ENCODE data around the gene PDX1.
A peak's percentile ranks its signal among the peaks of the same experiment; 100 is the strongest.

Gene PDX1

GRCh38 chr13:27922883-27923612 lies 3.2 kb downstream of the PDX1 start:
- no peak for DNase-seq (ENCODE audit: low spot score)

GRCh38 chr13:27923794-27924528 lies 4.2 kb downstream of the PDX1 start:
- no peak for DNase-seq (ENCODE audit: low spot score)

DNA sequence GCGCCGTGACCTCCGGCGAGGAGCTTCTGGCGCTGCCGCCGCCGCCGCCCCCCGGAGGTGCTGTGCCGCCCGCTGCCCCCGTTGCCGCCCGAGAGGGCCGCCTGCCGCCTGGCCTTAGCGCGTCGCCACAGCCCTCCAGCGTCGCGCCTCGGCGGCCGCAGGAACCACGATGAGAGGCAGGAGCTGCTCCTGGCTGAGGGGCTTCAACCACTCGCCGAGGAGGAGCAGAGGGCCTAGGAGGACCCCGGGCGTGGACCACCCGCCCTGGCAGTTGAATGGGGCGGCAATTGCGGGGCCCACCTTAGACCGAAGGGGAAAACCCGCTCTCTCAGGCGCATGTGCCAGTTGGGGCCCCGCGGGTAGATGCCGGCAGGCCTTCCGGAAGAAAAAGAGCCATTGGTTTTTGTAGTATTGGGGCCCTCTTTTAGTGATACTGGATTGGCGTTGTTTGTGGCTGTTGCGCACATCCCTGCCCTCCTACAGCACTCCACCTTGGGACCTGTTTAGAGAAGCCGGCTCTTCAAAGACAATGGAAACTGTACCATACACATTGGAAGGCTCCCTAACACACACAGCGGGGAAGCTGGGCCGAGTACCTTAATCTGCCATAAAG lies 4.8 kb downstream of the PDX1 start:
- DNase-seq (ENCODE audit: low spot score): peak; percentile 16

GRCh38 chr13:27925220-27925991 lies 5.6 kb downstream of the PDX1 start:
- no peak for DNase-seq (ENCODE audit: low spot score)

- peak; percentile 21 for DNase-seq (ENCODE audit: low spot score)
Observed at GRCh38 chr13:27926644-27927434, 7.0 kb downstream of the PDX1 start.

- DNase-seq (ENCODE audit: low spot score): peak; percentile 33
Observed at GRCh38 chr13:27927444-27928352, 7.9 kb downstream of the PDX1 start.

GRCh38 chr13:27928353-27928804 lies 8.6 kb downstream of the PDX1 start:
- DNase-seq (ENCODE audit: low spot score): no peak

DNA sequence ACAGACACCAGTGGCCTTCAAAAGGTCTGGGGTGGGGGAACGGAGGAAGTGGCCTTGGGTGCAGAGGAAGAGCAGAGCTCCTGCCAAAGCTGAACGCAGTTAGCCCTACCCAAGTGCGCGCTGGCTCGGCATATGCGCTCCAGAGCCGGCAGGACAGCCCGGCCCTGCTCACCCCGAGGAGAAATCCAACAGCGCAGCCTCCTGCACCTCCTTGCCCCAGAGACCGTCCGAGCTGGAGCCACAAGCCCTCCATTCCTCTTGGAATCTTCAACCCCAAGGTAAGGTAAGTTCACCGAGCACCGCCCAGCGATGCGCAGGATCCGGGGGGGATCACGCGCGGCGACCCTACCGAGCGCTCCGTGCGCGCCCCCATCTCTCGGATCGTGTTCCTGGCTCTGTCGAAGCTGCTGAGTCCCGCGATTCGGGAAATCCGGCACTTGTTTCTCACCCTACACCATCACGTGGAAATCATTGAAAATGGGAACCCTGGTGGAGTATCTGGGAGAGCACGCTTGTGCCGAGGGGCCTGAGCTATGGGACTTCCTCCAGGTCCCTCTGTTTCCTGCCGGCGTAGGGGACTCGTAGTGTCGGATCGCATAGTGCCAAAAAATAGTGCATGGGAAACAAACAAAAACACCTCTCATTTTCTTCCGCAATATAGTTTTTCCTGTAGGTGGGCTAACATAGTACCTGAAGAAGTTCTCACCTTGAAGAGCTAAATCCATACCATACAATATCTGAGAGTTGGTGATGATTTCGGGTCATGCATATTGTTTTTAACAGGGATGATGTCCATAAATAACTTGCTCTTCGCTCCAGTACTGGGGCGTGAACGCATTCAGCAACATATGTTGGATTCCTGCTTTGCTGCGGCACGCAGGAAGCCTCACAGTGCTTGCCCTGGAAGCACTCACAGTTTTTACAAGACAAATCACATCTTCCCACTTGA lies 9.3 kb downstream of the PDX1 start:
- peak; percentile 35 for DNase-seq (ENCODE audit: low spot score)

DNA sequence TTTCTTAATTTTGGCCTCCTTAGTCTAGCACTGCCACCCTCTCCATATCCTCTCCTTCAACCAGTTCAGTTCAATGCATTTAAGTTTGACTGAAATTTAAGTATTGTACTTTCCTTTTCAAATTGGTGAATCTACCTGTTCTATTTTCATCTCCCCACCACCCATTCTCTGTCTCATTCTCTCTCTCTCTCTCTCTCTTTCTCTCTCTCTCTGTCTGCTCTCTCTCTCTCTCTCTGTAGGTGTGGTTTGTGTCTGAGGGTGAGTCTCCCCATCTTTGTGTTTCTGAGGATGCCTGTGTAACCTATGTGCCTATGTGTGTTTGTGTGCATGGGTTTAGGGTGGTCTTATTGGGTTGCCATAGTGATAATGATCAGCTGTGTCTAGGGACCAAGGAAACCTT lies 10.1 kb downstream of the PDX1 start:
- DNase-seq (ENCODE audit: low spot score): no peak

- DNase-seq (ENCODE audit: low spot score): no peak
Observed at GRCh38 chr13:27933118-27933517, 13.3 kb downstream of the PDX1 start.

DNA sequence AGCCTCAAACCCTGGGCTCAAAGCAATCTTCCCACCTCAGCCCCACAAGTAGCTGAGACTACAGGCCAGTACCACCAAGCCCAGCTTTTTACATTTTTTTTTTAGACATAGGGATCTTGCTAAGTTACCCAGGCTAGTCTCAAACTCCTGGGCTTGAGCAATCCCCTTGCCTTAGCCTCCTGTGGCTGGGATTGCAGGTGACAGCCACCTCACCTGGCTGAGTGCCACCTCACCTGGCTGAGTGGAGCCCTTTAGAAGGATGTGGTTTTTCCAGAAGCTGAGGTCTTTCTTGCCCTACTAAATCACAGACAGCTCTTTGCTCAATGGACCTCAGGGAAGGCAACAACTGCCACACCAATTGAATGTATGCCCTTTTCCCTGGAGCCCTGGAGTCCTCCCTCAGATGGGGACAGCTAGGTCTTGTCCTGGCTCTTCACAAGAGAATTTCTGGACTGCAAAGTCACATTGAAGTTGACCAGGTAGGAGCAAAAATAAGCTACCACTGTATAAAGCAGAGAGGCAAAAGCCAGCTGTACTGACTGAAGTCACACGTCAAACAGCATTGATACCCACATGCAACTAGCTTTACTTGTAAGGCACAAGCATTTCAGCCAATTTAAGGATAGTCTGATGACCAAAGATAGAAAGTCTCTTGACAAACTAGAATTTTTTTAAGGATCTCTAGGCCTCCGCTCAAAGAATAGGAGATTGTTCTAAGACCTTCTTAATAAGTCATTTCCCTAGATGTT lies 14.0 kb downstream of the PDX1 start:
- no peak for DNase-seq (ENCODE audit: low spot score)

DNA sequence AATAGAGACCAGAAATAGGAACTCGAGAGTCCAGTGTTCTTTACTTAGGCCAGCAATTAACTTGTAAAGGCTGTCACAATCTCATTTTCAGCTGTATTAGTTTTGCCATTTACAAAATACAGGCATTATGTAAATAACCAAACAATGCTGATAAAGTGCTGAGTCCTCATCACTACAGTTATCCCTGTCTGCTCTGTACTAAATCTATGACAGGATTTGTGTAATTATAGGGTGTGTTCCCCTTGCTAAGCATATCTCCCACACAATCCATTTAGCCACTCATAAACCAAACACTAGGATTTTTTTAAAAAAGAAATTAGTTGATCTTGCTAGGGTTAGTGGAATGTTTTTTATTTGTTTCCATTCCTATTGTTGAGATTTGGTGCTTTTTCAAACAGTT lies 23.2 kb downstream of the PDX1 start:
- no peak for DNase-seq (ENCODE audit: low spot score)

- DNase-seq (ENCODE audit: low spot score): no peak
Observed at GRCh38 chr13:27952876-27953675, 33.3 kb downstream of the PDX1 start.

- DNase-seq (ENCODE audit: low spot score): peak; percentile 96
Observed at GRCh38 chr13:27953676-27954405, 34.0 kb downstream of the PDX1 start.

DNA sequence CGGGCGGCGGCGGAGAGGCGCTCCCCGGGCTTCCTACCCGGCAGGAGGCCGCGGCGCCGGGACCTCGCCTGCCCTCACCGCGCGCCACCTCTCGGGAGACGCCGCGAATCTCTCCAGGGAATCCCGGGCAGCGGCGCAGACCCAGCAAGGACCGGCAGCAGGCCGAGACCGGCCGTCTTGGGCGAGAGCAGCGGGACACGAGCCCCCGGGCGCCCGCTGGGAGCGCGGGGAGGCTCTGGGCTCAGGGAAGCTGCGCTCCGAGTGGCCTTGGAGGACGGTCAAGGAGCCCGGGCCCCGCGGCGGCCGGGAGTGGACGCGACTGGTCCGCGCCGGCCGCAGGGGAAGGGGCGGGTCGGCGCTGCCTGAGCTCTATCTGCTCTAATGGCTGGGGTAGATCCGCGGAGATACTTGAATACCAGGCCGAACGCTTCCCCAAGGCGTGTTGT lies 34.6 kb downstream of the PDX1 start:
- peak; percentile 56 for DNase-seq (ENCODE audit: low spot score)

DNA sequence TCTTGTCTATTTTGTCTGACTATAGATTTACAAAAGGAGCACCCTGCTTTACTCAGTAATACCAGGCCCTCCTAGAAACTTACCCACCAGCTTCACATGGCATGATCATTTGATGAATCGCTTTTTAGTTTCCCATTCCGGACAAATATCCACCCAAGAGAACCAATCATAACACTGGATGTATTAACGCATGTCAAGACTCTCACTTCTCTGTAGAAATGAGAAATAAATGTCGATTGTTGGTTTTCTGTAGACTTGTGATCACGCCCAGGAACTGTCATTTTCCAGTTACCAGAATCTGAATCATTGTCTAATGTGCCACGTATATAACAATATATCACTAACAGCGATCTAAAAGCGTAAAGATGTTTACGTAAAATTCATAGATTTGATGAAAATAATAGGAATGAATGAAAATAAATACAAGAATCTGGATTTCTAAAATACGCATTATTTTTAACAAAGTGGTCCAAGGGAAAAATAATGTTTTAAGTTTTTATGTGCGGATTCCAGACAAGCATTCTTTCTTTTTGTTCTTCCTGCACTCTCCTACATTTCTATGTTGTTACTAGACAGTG lies 35.3 kb downstream of the PDX1 start:
- no peak for DNase-seq (ENCODE audit: low spot score)
